Lower lobe of right lung (tissue), 2 donors: Measurements from ENCODE around the gene PKDCC. TPM values are rescaled to one million over a fixed set of nuclear protein-coding genes. Genes with fewer than 3 reads are reported as not detected.

ENCODE experiments used
- ATAC-seq, 2 donors: fragments of 200-7000 bp; cut with Tn5 transposase; one replicate each; pipeline ENCODE4 v1.9.1; 2020 to 2022; ENCODE audit warnings: mild to moderate bottlenecking in 2 of 2, moderate library complexity in 2 of 2
- DNase-seq: peaks from one replicate; pipeline ENCODE4 v3.0.0-alpha.2; 2020
- H3K27ac ChIP-seq: fragments of 200-600 bp; one replicate; pipeline ENCODE4 v1.8.0; 2022
- H3K27me3 ChIP-seq: fragments of 200-600 bp; one replicate; pipeline ENCODE4 v1.8.0; 2022; ENCODE audit warnings: low read depth
- H3K36me3 ChIP-seq: fragments of 200-600 bp; one replicate; pipeline ENCODE4 v1.8.0; 2022; ENCODE audit warnings: mild to moderate bottlenecking
- H3K4me1 ChIP-seq: fragments of 200-600 bp; one replicate; pipeline ENCODE4 v1.8.0; 2022
- H3K4me3 ChIP-seq: fragments of 200-600 bp; one replicate; pipeline ENCODE4 v1.8.0; 2022; ENCODE audit warnings: mild to moderate bottlenecking
- H3K9me3 ChIP-seq: fragments of 200-600 bp; one replicate; pipeline ENCODE4 v1.8.0; 2022
- CTCF ChIP-seq: fragments of 200-600 bp; IDR thresholded peaks from one replicate; pipeline ENCODE4 v1.8.0; 2022; ENCODE audit warnings: antibody characterized with exemption, mild to moderate bottlenecking
- intact Hi-C: fragments of 100-400 bp; cut with DNase I; formaldehyde crosslinking; loops from one replicate; pipeline ENCODE4 v1.11.0; 2022
- total RNA-seq: library from RNA; stranded (reverse); fragmentation: NEBNext Ultra II Directional; extraction: Animal tissue kit (Norgen Biotek cat#: 25700); gene quantifications from one replicate; pipeline ENCODE4 v1.2.1, GENCODE V29; 2021
- donor health status: DM: no; HTN: yes; CAD: no; lungs with severe emphysema.

PKDCC gene
- total RNA-seq, 1 donor from 2014 or later, result 65.8 TPM

DNA sequence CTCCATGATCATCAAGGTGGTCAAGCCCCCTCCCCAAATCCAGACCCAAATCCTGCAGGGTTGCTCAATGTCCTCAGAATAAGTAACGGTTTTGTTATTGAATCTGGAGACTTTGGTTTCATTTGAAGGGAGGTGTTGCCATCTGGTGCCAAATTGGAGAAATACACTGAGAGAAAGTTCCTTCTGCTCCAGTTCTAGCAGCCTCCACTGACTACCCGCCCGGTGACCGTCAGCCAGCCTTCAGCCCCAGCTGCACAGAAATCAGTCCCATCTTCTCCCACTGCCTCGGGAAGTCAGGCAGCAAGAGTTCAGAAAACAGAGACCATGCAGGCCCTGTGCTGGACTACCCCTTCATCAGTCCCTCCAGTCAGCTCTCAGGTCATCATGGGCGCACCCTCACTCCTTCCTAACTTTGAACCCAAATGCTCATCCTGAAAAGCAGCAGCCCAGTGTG, 38.7 kb downstream of the PKDCC start:
- Histone ChIP-seq H3K27me3 (no peaks in the 10 kb centered on the region), H3K4me1 (peaks cover 16% of the 10 kb centered on the region), H3K4me3 (no peak overlapping the region), H3K36me3 (no peaks in the 10 kb centered on the region), H3K9me3 (no peaks in the 10 kb centered on the region), H3K27ac (no peak overlapping the region)
- intact Hi-C loops, result loop anchor here (5.0 to 10.0 kb wide), 2 partner anchors 214 to 232 kb away; no protein-coding TSS in a partner anchor
- peak; percentile 76 for TF ChIP-seq CTCF
- peak; percentile 60 to 80 for ATAC-seq
- DNase-seq, result no peak

- H3K27ac ChIP-seq, result no peak overlapping the region
- peaks cover 23% of the 10 kb centered on the region for H3K4me1 ChIP-seq
- H3K36me3 ChIP-seq, result no peaks in the 10 kb centered on the region
- TF ChIP-seq CTCF, result no peak
- DNase-seq, result no peak
- no peaks in the 10 kb centered on the region for H3K9me3 ChIP-seq
- H3K4me3 ChIP-seq, result no peak overlapping the region
- no peak for ATAC-seq
- intact Hi-C loops, result loop anchor here (5.0 to 10.0 kb wide), 2 partner anchors 215 to 232 kb away; no protein-coding TSS in a partner anchor
- no peaks in the 10 kb centered on the region for H3K27me3 ChIP-seq
These were observed 39.5 kb downstream of the PKDCC start for GRCh38 chr2:42087137-42087856.

- Histone ChIP-seq H3K27me3 (no peaks in the 10 kb centered on the region), H3K9me3 (no peaks in the 10 kb centered on the region), H3K36me3 (no peaks in the 10 kb centered on the region), H3K4me1 (peaks cover 23% of the 10 kb centered on the region), H3K27ac (no peak overlapping the region), H3K4me3 (no peak overlapping the region)
- intact Hi-C loops, result loop anchor here (5.0 to 10.0 kb wide), 2 partner anchors 216 to 233 kb away; no protein-coding TSS in a partner anchor
- ATAC-seq (no peak), DNase-seq (no peak)
- no peak for TF ChIP-seq CTCF
These were observed 40.0 kb downstream of the PKDCC start for GRCh38 chr2:42087857-42088195.

DNA sequence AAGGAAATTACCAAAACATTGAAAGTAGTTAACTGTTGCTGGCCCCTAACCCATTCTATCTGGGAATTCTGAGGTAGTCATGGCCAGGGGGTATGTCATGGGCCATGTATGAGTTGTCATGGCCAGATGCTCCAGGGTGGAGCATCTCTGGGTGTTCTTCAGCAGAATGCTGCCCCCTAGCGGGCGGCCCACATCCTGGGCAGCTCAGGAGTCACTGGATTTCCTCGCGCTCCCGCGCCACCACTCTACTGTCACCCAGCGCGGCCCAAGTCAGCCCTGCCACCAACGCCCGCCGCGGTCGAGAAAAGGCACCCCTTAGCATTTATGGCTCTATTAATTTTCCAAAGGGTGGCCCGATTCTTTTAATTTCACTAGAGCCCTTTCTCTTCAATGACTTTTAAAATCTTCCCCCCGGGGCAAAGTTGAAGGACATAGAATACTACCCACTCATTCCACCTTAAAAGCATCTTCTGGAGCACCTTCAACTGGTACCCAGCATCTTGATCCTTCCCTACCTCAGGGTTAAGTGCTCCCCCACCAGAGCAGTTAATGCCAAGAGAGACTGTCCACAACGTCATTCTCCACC, 41.6 kb downstream of the PKDCC start:
- intact Hi-C loops, result loop anchor here (5.0 to 10.0 kb wide), 2 partner anchors 217 to 235 kb away; no protein-coding TSS in a partner anchor
- no peak overlapping the region for H3K4me3 ChIP-seq
- H3K9me3 ChIP-seq, result no peaks in the 10 kb centered on the region
- H3K27me3 ChIP-seq, result no peaks in the 10 kb centered on the region
- H3K27ac ChIP-seq, result no peak overlapping the region
- ATAC-seq, result peak; percentile 33 to 76
- H3K36me3 ChIP-seq, result no peaks in the 10 kb centered on the region
- peaks cover 23% of the 10 kb centered on the region for H3K4me1 ChIP-seq
- peak; percentile 73 for TF ChIP-seq CTCF
- DNase-seq, result peak; percentile 84

DNA sequence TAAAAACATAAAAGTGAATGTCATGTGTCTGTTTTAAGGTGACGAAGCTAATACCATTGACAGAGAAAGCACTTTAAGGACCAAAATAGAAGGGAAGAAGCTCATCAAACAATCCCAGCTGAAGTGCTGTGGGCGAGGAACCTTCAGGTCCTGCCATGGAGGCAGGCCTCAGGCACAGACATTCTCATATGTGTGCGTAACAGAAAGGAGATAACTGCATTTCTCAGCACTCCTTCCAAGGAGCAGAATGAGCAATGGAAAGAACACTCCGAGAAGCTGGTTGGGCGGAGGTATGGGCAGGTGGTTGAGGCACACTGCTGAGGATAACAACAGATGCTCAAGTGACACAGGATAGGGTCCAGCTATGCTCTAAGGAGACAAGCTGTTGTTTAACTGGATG, 42.4 kb downstream of the PKDCC start:
- no peaks in the 10 kb centered on the region for H3K36me3 ChIP-seq
- ATAC-seq, result no peak
- no peak overlapping the region for H3K27ac ChIP-seq
- TF ChIP-seq CTCF, result no peak
- DNase-seq, result no peak
- peaks cover 16% of the 10 kb centered on the region for H3K4me1 ChIP-seq
- no peaks in the 10 kb centered on the region for H3K27me3 ChIP-seq
- intact Hi-C loops, result no loop called here
- H3K9me3 ChIP-seq, result no peaks in the 10 kb centered on the region
- H3K4me3 ChIP-seq, result no peak overlapping the region
